H9 (cell line): Measurements from ENCODE around the gene CTNNA1. TPM values are rescaled to one million over a fixed set of nuclear protein-coding genes. Genes with fewer than 3 reads are reported as not detected.

ENCODE experiments used
- DNase-seq: peaks from one replicate; pipeline ENCODE4 v3.0.0-alpha.2; 2017
- H2AFZ ChIP-seq: one replicate; pipeline ENCODE4 v1.6.1; 2013; ENCODE audit warnings: mild to moderate bottlenecking, low read length, control low read depth, moderate library complexity
- H2AK5ac ChIP-seq: 2 replicates; pipeline ENCODE4 v1.6.1; 2013; ENCODE audit warnings: low read length, control low read depth, mixed read lengths; ENCODE audit not compliant: insufficient read length
- H2BK120ac ChIP-seq: one replicate; pipeline ENCODE4 v1.6.1; 2013; ENCODE audit warnings: low read depth, mild to moderate bottlenecking, low read length, control low read depth, inconsistent platforms; ENCODE audit not compliant: poor library complexity, severe bottlenecking
- H2BK12ac ChIP-seq: 2 replicates; pipeline ENCODE4 v1.6.1; 2013; ENCODE audit warnings: low read length, control low read depth, mixed read lengths, low read depth; ENCODE audit not compliant: insufficient read length
- H2BK15ac ChIP-seq: 2 replicates; pipeline ENCODE4 v1.6.1; 2013; ENCODE audit warnings: low read depth, low read length, control low read depth
- H2BK20ac ChIP-seq: one replicate; pipeline ENCODE4 v1.6.1; 2013; ENCODE audit warnings: low read depth, mild to moderate bottlenecking, low read length, control low read depth, inconsistent platforms; ENCODE audit not compliant: poor library complexity, severe bottlenecking
- H2BK5ac ChIP-seq: 2 replicates; pipeline ENCODE4 v1.6.1; 2013; ENCODE audit warnings: low read length, control low read depth, mixed read lengths; ENCODE audit not compliant: insufficient read length
- H3K14ac ChIP-seq: 2 replicates; pipeline ENCODE4 v1.6.1; 2013; ENCODE audit warnings: low read length, control low read depth; ENCODE audit not compliant: insufficient read depth
- H3K18ac ChIP-seq: 2 replicates; pipeline ENCODE4 v1.6.1; 2013; ENCODE audit warnings: low read depth, mild to moderate bottlenecking, mixed read lengths, low read length, control low read depth; ENCODE audit not compliant: insufficient read length
- H3K23ac ChIP-seq: 2 replicates; pipeline ENCODE4 v1.6.1; 2013; ENCODE audit warnings: low read length, control low read depth, mixed read lengths, low read depth; ENCODE audit not compliant: insufficient read length
- H3K23me2 ChIP-seq: 2 replicates; pipeline ENCODE4 v1.6.1; 2013; ENCODE audit warnings: low read depth, mild to moderate bottlenecking, mixed read lengths, low read length, control low read depth; ENCODE audit not compliant: insufficient read length, poor library complexity, severe bottlenecking
- H3K27ac ChIP-seq: 2 replicates; pipeline ENCODE4 v1.5.1; 2013; ENCODE audit warnings: low read length, control low read depth, mixed read lengths, low read depth; ENCODE audit not compliant: insufficient read length
- H3K27me3 ChIP-seq: 2 replicates; pipeline ENCODE4 v1.6.1; 2013; ENCODE audit warnings: low read length, control low read depth, inconsistent platforms; ENCODE audit not compliant: insufficient read depth
- H3K4ac ChIP-seq: 2 replicates; pipeline ENCODE4 v1.6.1; 2013; ENCODE audit warnings: low read depth, mild to moderate bottlenecking, control low read depth, inconsistent platforms, low read length, moderate library complexity
- H3K4me1 ChIP-seq: 2 replicates; pipeline ENCODE4 v1.6.1; 2013; ENCODE audit warnings: low read length, control low read depth, inconsistent platforms; ENCODE audit not compliant: insufficient read depth
- H3K4me2 ChIP-seq: 2 replicates; pipeline ENCODE4 v1.6.1; 2013; ENCODE audit warnings: low read length, control low read depth, mixed read lengths; ENCODE audit not compliant: insufficient read length, insufficient read depth
- H3K56ac ChIP-seq: 2 replicates; pipeline ENCODE4 v1.6.1; 2013; ENCODE audit warnings: low read depth, mild to moderate bottlenecking, mixed read lengths, low read length, control low read depth; ENCODE audit not compliant: insufficient read length
- H3K79me1 ChIP-seq: 2 replicates; pipeline ENCODE4 v1.6.1; 2013; ENCODE audit warnings: low read depth, mild to moderate bottlenecking, moderate library complexity, low read length, control low read depth, inconsistent platforms; ENCODE audit not compliant: insufficient read depth, poor library complexity, severe bottlenecking
- H3K79me2 ChIP-seq: 2 replicates; pipeline ENCODE4 v1.6.1; 2013; ENCODE audit warnings: low read length, control low read depth, inconsistent platforms; ENCODE audit not compliant: insufficient read depth
- H3K9ac ChIP-seq: 2 replicates; pipeline ENCODE4 v1.6.1; 2013; ENCODE audit warnings: low read length, control low read depth, mixed read lengths; ENCODE audit not compliant: insufficient read length; ENCODE audit errors: extremely low read depth
- H3K9me3 ChIP-seq: one replicate; pipeline ENCODE4 v1.6.1; 2013; ENCODE audit warnings: low read depth, low read length, inconsistent platforms; ENCODE audit not compliant: control insufficient read depth
- H3T11ph ChIP-seq: one replicate; pipeline ENCODE4 v1.6.1; 2013; ENCODE audit warnings: mild to moderate bottlenecking, low read length, control low read depth, inconsistent platforms
- H4K20me1 ChIP-seq: one replicate; pipeline ENCODE4 v1.6.1; 2013; ENCODE audit not compliant: control insufficient read depth, insufficient read length, insufficient read depth
- H4K5ac ChIP-seq: 2 replicates; pipeline ENCODE4 v1.6.1; 2013; ENCODE audit warnings: low read depth, mild to moderate bottlenecking, mixed read lengths, low read length, control low read depth; ENCODE audit not compliant: insufficient read length
- H4K8ac ChIP-seq: replicated peaks from 2 replicates; pipeline ENCODE4 v1.6.1; 2013; ENCODE audit warnings: low read length, control low read depth, mixed read lengths, low read depth; ENCODE audit not compliant: insufficient read length
- H4K91ac ChIP-seq: 2 replicates; pipeline ENCODE4 v1.6.1; 2013; ENCODE audit warnings: low read depth, mild to moderate bottlenecking, moderate library complexity, mixed read lengths, low read length, control low read depth; ENCODE audit not compliant: insufficient read length
- H3K27ac Mint-ChIP-seq, 3 experiments: 2 replicates in 2 of 3; 3 replicates in 1 of 3; pipeline ENCODE4 v1.8.0; 2020 to 2021; ENCODE audit warnings: mixed read lengths in 3 of 3, mild to moderate bottlenecking in 1 of 3, moderate library complexity in 1 of 3
- H3K27me3 Mint-ChIP-seq: 2 replicates; pipeline ENCODE4 v1.8.0; 2021; ENCODE audit warnings: low read depth, mild to moderate bottlenecking, moderate library complexity, mixed read lengths
- H3K36me3 Mint-ChIP-seq, 3 experiments: 2 replicates in 2 of 3; 3 replicates in 1 of 3; pipeline ENCODE4 v1.8.0; 2020 to 2021; ENCODE audit warnings: low read depth in 3 of 3, mixed read lengths in 3 of 3; ENCODE audit not compliant: insufficient read depth in 1 of 3
- H3K4me1 Mint-ChIP-seq, 2 experiments: 2 replicates each; pipeline ENCODE4 v1.8.0; 2020; ENCODE audit warnings: mixed read lengths in 2 of 2
- H3K4me3 Mint-ChIP-seq, 2 experiments: 2 replicates in 1 of 2; 3 replicates in 1 of 2; pipeline ENCODE4 v1.8.0; 2020 to 2021; ENCODE audit warnings: mild to moderate bottlenecking in 2 of 2, mixed read lengths in 2 of 2, moderate library complexity in 1 of 2
- H3K9me3 Mint-ChIP-seq, 2 experiments: 2 replicates in 1 of 2; 3 replicates in 1 of 2; pipeline ENCODE4 v1.8.0; 2020; ENCODE audit warnings: mild to moderate bottlenecking in 2 of 2, mixed read lengths in 2 of 2, moderate library complexity in 1 of 2
- CTCF ChIP-seq: fragments of 200-600 bp; sonication (generic); conservative IDR thresholded peaks from 3 replicates; pipeline ENCODE4 v1.8.0; 2021; ENCODE audit warnings: antibody characterized with exemption, mild to moderate bottlenecking
- WGBS: extraction: QIAGEN DNeasy Blood & Tissue Kit; methylation state at CpG from one replicate; pipeline ENCODE4 v1.1.7; 2013; ENCODE audit warnings: missing lambda C conversion rate, low lambda C conversion rate, mixed read lengths; ENCODE audit not compliant: insufficient read length; ENCODE audit errors: extremely low coverage; 5-methylcytosine and 5-hydroxymethylcytosine counted together
- total RNA-seq: library from RNA; stranded (reverse); gene quantifications from 2 replicates; pipeline ENCODE4 v1.2.1, GENCODE V29; 2021

CTNNA1 gene
- total RNA-seq, 1 experiment from 2014 or later: 354 TPM

GRCh38 chr5:138849439-138849838 is 96.2 kb downstream of the CTNNA1 start:
- WGBS: no CpG with 5 or more reads among the region's 3 CpGs
- H3K4me1 Mint-ChIP-seq: peaks cover 57% of the 10 kb centered on the region in 2 experiments
- H3K4me1 ChIP-seq: no peaks in the 10 kb centered on the region; the same call in 1 of the 2 replicates

More at GRCh38 chr5:138849439-138849838, 96.2 kb downstream of the CTNNA1 start:
- no peak overlapping the region for H3K4me2 ChIP-seq
- no peak overlapping the region for H2BK12ac ChIP-seq
- H2AK5ac ChIP-seq: no peak overlapping the region
- no peak overlapping the region for H3K23ac ChIP-seq
- TF ChIP-seq CTCF: no peak
- H4K20me1 ChIP-seq: no peaks in the 10 kb centered on the region
- no peaks in the 10 kb centered on the region for H3K9me3 ChIP-seq
- H3K27ac ChIP-seq: no peak overlapping the region
- H3K18ac ChIP-seq: no peak overlapping the region
- H3K23me2 ChIP-seq: no peaks in the 10 kb centered on the region
- no peak for DNase-seq
- no peak overlapping the region for H2BK5ac ChIP-seq
- no peaks in the 10 kb centered on the region; the same call in 1 of the 2 replicates for H3K79me2 ChIP-seq
- no peak overlapping the region for H2BK20ac ChIP-seq
- no peak overlapping the region for H2BK15ac ChIP-seq
- H2AFZ ChIP-seq: no peak overlapping the region
- H3K4me3 Mint-ChIP-seq: no peak overlapping the region
- H4K8ac ChIP-seq: no peak overlapping the region
- H3K27me3 ChIP-seq: no peaks in the 10 kb centered on the region
- H3K27ac Mint-ChIP-seq: peak overlapping the region in 2 of 3 experiments; percentile 58 to 66; a peak in 4 of 7 replicates
- no peak overlapping the region for H3K4ac ChIP-seq
- H3K14ac ChIP-seq: no peak overlapping the region
- peaks cover 0 to 9% (median 0%) of the 10 kb centered on the region in 3 experiments; a peak in 1 of 7 replicates for H3K36me3 Mint-ChIP-seq
- no peak overlapping the region for H4K5ac ChIP-seq
- no peak overlapping the region for H3K9ac ChIP-seq
- H3T11ph ChIP-seq: no peak overlapping the region
- H4K91ac ChIP-seq: no peak overlapping the region
- no peak overlapping the region for H2BK120ac ChIP-seq
- H3K9me3 Mint-ChIP-seq: no peaks in the 10 kb centered on the region
- H3K27me3 Mint-ChIP-seq: no peaks in the 10 kb centered on the region
- no peak overlapping the region for H3K56ac ChIP-seq
- peaks cover 9% of the 10 kb centered on the region for H3K79me1 ChIP-seq
